ENCODE results near the gene RTN4IP1.
"Not testable (repeated sequence)": the region's sequence is repeated elsewhere in the genome, so short reads cannot be mapped to it uniquely, and the experiment has no call there.

RTN4IP1 gene

GRCh38 chr6:106586815-106587415 is 42.4 kb downstream of the RTN4IP1 start:
- DNase-seq (ENCODE audit: low read depth in 2 of 2), result no peak

GRCh38 chr6:106581468-106581867 is 47.8 kb downstream of the RTN4IP1 start:
- DNase-seq (ENCODE audit: low read depth in 2 of 2), result no peak

GRCh38 chr6:106579281-106579680 is 50.0 kb downstream of the RTN4IP1 start:
- DNase-seq (ENCODE audit: low read depth in 2 of 2), result no peak

GRCh38 chr6:106574741-106575458 is 54.4 kb downstream of the RTN4IP1 start:
- DNase-seq (ENCODE audit: low read depth in 2 of 2), result no peak

- DNase-seq (ENCODE audit: low read depth in 2 of 2), result no peak
Observed at GRCh38 chr6:106572875-106573585, 56.3 kb downstream of the RTN4IP1 start.

GRCh38 chr6:106572436-106572835 is 56.9 kb downstream of the RTN4IP1 start:
- no peak for DNase-seq (ENCODE audit: low read depth in 2 of 2)

- no peak for DNase-seq (ENCODE audit: low read depth in 2 of 2)
Observed at GRCh38 chr6:106569428-106569827, 59.9 kb downstream of the RTN4IP1 start.

GRCh38 chr6:106568530-106568929 is 60.8 kb downstream of the RTN4IP1 start:
- DNase-seq (ENCODE audit: low read depth in 2 of 2), result no peak

- no peak for DNase-seq (ENCODE audit: low read depth in 2 of 2)
Observed at GRCh38 chr6:106564476-106564875, 64.8 kb downstream of the RTN4IP1 start.

- DNase-seq (ENCODE audit: low read depth in 2 of 2), result no peak
Observed at GRCh38 chr6:106563614-106564013, 65.7 kb downstream of the RTN4IP1 start.

- DNase-seq (ENCODE audit: low read depth in 2 of 2), result no peak
Observed at GRCh38 chr6:106561686-106562405, 67.5 kb downstream of the RTN4IP1 start.

GRCh38 chr6:106560996-106561685 is 68.2 kb downstream of the RTN4IP1 start:
- no peak for DNase-seq (ENCODE audit: low read depth in 2 of 2)

GRCh38 chr6:106559659-106560058 is 69.6 kb downstream of the RTN4IP1 start:
- not testable (repeated sequence) for DNase-seq (ENCODE audit: low read depth in 2 of 2)

GRCh38 chr6:106558364-106558763 is 70.9 kb downstream of the RTN4IP1 start:
- DNase-seq (ENCODE audit: low read depth in 2 of 2), result no peak

- no peak for DNase-seq (ENCODE audit: low read depth in 2 of 2)
Observed at GRCh38 chr6:106557837-106558236, 71.5 kb downstream of the RTN4IP1 start.

- no peak for DNase-seq (ENCODE audit: low read depth in 2 of 2)
Observed at GRCh38 chr6:106556368-106556960, 72.8 kb downstream of the RTN4IP1 start.

GRCh38 chr6:106555767-106556166 is 73.5 kb downstream of the RTN4IP1 start:
- DNase-seq (ENCODE audit: low read depth in 2 of 2), result no peak

- no peak for DNase-seq (ENCODE audit: low read depth in 2 of 2)
Observed at GRCh38 chr6:106553440-106553839, 75.9 kb downstream of the RTN4IP1 start.

- no peak for DNase-seq (ENCODE audit: low read depth in 2 of 2)
Observed at GRCh38 chr6:106551155-106551554, 78.1 kb downstream of the RTN4IP1 start.

GRCh38 chr6:106549521-106549920 is 79.8 kb downstream of the RTN4IP1 start:
- DNase-seq (ENCODE audit: low read depth in 2 of 2), result no peak

GRCh38 chr6:106548926-106549455 is 80.3 kb downstream of the RTN4IP1 start:
- DNase-seq (ENCODE audit: low read depth in 2 of 2), result not testable (repeated sequence)

Data from stimulated activated CD8-positive, alpha-beta memory T cell treated with anti-CD3 and anti-CD28 coated beads, Interleukin-2, amount 100 ng/mL, for 48 hours (primary cell).